Measurements from ENCODE around the gene SEC61B. TPM values are rescaled to one million over a fixed set of nuclear protein-coding genes. Genes with fewer than 3 reads are reported as not detected.
A peak's percentile ranks its signal among the peaks of the same experiment; 100 is the strongest.

SEC61B gene
- total RNA-seq, 1 experiment from 2014 or later, result 125 TPM

DNA sequence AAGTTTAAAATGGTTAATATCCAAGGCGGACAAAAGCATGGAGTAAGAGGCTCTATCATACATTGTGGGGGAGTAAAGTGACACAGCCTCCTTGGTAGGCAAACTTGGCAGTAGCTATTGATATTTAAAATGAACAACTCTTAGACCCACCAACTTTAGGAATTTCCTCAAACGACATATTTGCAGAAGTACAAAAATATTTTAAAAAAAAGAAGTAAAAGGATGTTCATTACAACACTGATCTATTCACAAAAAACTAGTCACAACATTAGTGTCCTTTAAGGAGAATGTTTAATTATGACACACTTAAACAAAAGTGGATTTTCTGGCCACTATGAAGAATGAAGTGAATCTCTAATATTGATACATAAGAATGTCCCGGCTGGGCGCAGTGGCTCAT, 2.1 kb upstream of the SEC61B start:
- H3K4me1 ChIP-seq (ENCODE audit: control insufficient read depth in 1 of 2, insufficient read depth in 2 of 2, low read length in 2 of 2), result peaks cover 6 to 20% of the 10 kb centered on the region in 2 experiments; a peak in 3 of 4 replicates
- intact Hi-C loops (cut with micrococcal nuclease), result no loop called here
- H2AFZ ChIP-seq (ENCODE audit: low read depth, low read length, poor library complexity, severe bottlenecking), result no peak overlapping the region
- TF ChIP-seq POLR2A (IDR thresholded peaks at IDR 0.05; ENCODE audit: borderline replicate concordance, extremely low read depth, insufficient read depth, insufficient read length), result no peak
- ChIA-PET RAD21 (ENCODE audit: low non-redundant PET in 1 of 2, low total read pairs in 2 of 2, uncharacterized antibody in 2 of 2, unreplicated experiment in 2 of 2) (no interaction called here), CTCF (interaction anchor here (1.5 kb wide), 1 partner anchor 12 kb away, joined by 5 read pairs; no protein-coding TSS in a partner anchor), POLR2A (no interaction called here)
- H3K9ac ChIP-seq (ENCODE audit: low read length), result no peak overlapping the region
- no peak for DNase-seq (ENCODE audit: low read depth, low spot score)
- peaks cover 6 to 15% of the 10 kb centered on the region in 2 experiments; a peak in 3 of 4 replicates for H3K36me3 ChIP-seq (ENCODE audit: control insufficient read depth in 1 of 2, insufficient read depth in 2 of 2, low read length in 2 of 2)
- no peaks in the 10 kb centered on the region for H3K27me3 ChIP-seq (ENCODE audit: insufficient read depth, low read length)
- H3K27ac ChIP-seq (ENCODE audit: low read depth, low read length), result no peak overlapping the region
- H4K20me1 ChIP-seq (ENCODE audit: insufficient read depth), result no peaks in the 10 kb centered on the region; the same call in 1 of the 2 replicates
- H3K79me2 ChIP-seq (ENCODE audit: insufficient read depth, low read length), result peaks cover 84% of the 10 kb centered on the region
- H3K9me2 ChIP-seq (ENCODE audit: insufficient read depth), result no peaks in the 10 kb centered on the region
- peak overlapping the region; percentile 89 for H3K4me2 ChIP-seq (ENCODE audit: low read length)
- no peak for ATAC-seq
- no peak overlapping the region; a peak in 1 of 4 replicates for H3K4me3 ChIP-seq (replicated peaks in 1 of 2; ENCODE audit: low read depth in 1 of 2, low read length in 2 of 2)
- H3K9me3 ChIP-seq (ENCODE audit: control insufficient read depth in 1 of 2, insufficient read depth in 1 of 2, low read depth in 1 of 2, low read length in 2 of 2), result no peaks in the 10 kb centered on the region
- no TSS peak for BruUV-seq (replicated peaks)

DNA sequence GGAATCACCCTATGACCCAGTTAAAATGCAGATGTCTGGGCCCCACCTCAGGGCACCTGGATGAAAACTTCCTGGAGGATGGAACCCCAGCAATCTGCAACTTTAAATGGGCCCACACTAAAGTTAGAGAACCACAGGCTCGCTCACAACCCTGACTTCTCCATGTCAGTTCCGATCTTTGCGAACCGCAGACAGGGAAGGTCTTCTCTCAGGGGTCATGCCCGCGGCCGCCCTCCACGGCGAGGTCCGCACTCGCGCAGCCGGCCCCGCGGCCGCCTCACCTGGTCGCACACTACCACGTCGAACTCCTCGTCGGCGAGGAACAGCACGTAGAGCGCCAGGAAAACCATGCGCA, 839 bp upstream of the SEC61B start:
- BruUV-seq (replicated peaks), result no TSS peak
- Histone ChIP-seq H3K79me2 (ENCODE audit: insufficient read depth, low read length) (peaks cover 96% of the 10 kb centered on the region), H2AFZ (ENCODE audit: low read depth, low read length, poor library complexity, severe bottlenecking) (no peak overlapping the region), H3K27ac (ENCODE audit: low read depth, low read length) (peak overlapping the region; percentile 83), H3K4me2 (ENCODE audit: low read length) (peak overlapping the region; percentile 89), H3K9me2 (ENCODE audit: insufficient read depth) (no peaks in the 10 kb centered on the region), H4K20me1 (ENCODE audit: insufficient read depth) (no peaks in the 10 kb centered on the region; the same call in 1 of the 2 replicates), H3K9me3 (ENCODE audit: control insufficient read depth in 1 of 2, insufficient read depth in 1 of 2, low read depth in 1 of 2, low read length in 2 of 2) (no peaks in the 10 kb centered on the region), H3K4me3 (replicated peaks in 1 of 2; ENCODE audit: low read depth in 1 of 2, low read length in 2 of 2) (peak overlapping the region; percentile 72 to 95), H3K27me3 (ENCODE audit: insufficient read depth, low read length) (no peaks in the 10 kb centered on the region), H3K9ac (ENCODE audit: low read length) (peak overlapping the region; percentile 92), H3K4me1 (ENCODE audit: control insufficient read depth in 1 of 2, insufficient read depth in 2 of 2, low read length in 2 of 2) (peaks cover 6 to 20% of the 10 kb centered on the region in 2 experiments; a peak in 3 of 4 replicates), H3K36me3 (ENCODE audit: control insufficient read depth in 1 of 2, insufficient read depth in 2 of 2, low read length in 2 of 2) (peaks cover 8 to 15% of the 10 kb centered on the region in 2 experiments; a peak in 3 of 4 replicates)
- ChIA-PET POLR2A (interaction anchor here (0.6 to 1.6 kb wide), 4 partner anchors 10 to 226 kb away, joined by 3 to 7 read pairs (median 4); no protein-coding TSS in a partner anchor), CTCF (interaction anchor here (1.0 kb wide), 1 partner anchor 58 kb away, joined by 3 read pairs; no protein-coding TSS in a partner anchor), RAD21 (ENCODE audit: low non-redundant PET in 1 of 2, low total read pairs in 2 of 2, uncharacterized antibody in 2 of 2, unreplicated experiment in 2 of 2) (interaction anchor here in 1 of 2 experiments (1.5 kb wide), 1 partner anchor 373 kb away, joined by 3 read pairs; no protein-coding TSS in a partner anchor)
- no peak for ATAC-seq
- intact Hi-C loops (cut with micrococcal nuclease), result no loop called here
- TF ChIP-seq ZNF274 (IDR thresholded peaks at IDR 0.05; ENCODE audit: low read depth, low read length), result no peak
- no peak for TF ChIP-seq YY1 (IDR thresholded peaks at IDR 0.05; ENCODE audit: extremely low read depth, insufficient replicate concordance, low read depth, low read length)
- no peak for TF ChIP-seq EZH2 (IDR thresholded peaks at IDR 0.05)
- TF ChIP-seq, protein P1, sequence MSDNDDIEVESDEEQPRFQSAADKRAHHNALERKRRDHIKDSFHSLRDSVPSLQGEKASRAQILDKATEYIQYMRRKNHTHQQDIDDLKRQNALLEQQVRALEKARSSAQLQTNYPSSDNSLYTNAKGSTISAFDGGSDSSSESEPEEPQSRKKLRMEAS (IDR thresholded peaks at IDR 0.05), result no peak
- TF ChIP-seq, protein P2, sequence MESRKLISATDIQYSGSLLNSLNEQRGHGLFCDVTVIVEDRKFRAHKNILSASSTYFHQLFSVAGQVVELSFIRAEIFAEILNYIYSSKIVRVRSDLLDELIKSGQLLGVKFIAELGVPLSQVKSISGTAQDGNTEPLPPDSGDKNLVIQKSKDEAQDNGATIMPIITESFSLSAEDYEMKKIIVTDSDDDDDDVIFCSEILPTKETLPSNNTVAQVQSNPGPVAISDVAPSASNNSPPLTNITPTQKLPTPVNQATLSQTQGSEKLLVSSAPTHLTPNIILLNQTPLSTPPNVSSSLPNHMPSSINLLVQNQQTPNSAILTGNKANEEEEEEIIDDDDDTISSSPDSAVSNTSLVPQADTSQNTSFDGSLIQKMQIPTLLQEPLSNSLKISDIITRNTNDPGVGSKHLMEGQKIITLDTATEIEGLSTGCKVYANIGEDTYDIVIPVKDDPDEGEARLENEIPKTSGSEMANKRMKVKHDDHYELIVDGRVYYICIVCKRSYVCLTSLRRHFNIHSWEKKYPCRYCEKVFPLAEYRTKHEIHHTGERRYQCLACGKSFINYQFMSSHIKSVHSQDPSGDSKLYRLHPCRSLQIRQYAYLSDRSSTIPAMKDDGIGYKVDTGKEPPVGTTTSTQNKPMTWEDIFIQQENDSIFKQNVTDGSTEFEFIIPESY (IDR thresholded peaks at IDR 0.05; ENCODE audit: extremely low read depth, insufficient replicate concordance, low read length), result no peak
- no peak for TF ChIP-seq RAD21 (IDR thresholded peaks at IDR 0.05; ENCODE audit: low read depth)
- TF ChIP-seq ZFX (IDR thresholded peaks at IDR 0.05), result no peak
- no peak for TF ChIP-seq EZH2phosphoT487 (IDR thresholded peaks at IDR 0.05; ENCODE audit: borderline replicate concordance)
- TF ChIP-seq JUND (IDR thresholded peaks at IDR 0.05), result no peak
- no peak for TF ChIP-seq FOSL1 (IDR thresholded peaks at IDR 0.05; ENCODE audit: low read depth)
- no peak for TF ChIP-seq TCF7L2 (IDR thresholded peaks at IDR 0.05; ENCODE audit: borderline replicate concordance, extremely low read depth, insufficient read depth, insufficient read length)
- no peak for TF ChIP-seq ELF1 (IDR thresholded peaks at IDR 0.05; ENCODE audit: borderline replicate concordance, low read depth)
- no peak for DNase-seq (ENCODE audit: low read depth, low spot score)
